Glomerular endothelial cell (primary cell): ENCODE results near the gene UBE2F. TPM values are rescaled to one million over a fixed set of nuclear protein-coding genes. Genes with fewer than 3 reads are reported as not detected.
"Not testable (repeated sequence)": the region's sequence is repeated elsewhere in the genome, so short reads cannot be mapped to it uniquely, and the experiment has no call there.

Experiments used
- DNase-seq: peaks from one replicate; pipeline ENCODE4 v3.0.0-alpha.2; 2011; ENCODE audit warnings: low read depth, low spot score; ENCODE audit errors: extremely low read depth
- total RNA-seq: library from RNA; depleted of rRNA; stranded (reverse); fragments of >200 nt; gene quantifications from 2 replicates; pipeline ENCODE4 v1.2.3, GENCODE V29; 2015

Gene UBE2F
- total RNA-seq, 1 donor from 2014 or later = 93.0 TPM

DNA sequence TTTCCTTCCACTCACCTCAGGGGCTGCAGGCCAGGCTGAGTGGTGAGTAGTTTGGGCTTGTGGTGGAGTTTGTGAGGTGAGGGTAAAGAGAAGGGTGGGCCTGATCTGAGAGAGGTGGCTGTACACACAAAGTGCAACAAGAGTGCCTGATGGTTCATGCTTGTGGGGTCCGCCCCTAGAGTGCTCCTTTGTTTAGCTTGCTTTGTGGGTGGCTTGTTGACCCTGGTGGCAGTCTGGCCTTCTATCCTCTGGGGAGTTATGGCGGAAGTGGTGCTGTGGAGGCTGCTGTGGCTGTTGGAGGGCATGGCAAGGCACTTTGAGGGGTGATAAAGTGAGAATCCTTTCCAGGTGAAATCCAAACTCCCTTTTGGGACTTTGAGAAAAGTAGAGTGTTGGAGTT is 10.6 kb downstream of the UBE2F start:
- DNase-seq = no peak

DNA sequence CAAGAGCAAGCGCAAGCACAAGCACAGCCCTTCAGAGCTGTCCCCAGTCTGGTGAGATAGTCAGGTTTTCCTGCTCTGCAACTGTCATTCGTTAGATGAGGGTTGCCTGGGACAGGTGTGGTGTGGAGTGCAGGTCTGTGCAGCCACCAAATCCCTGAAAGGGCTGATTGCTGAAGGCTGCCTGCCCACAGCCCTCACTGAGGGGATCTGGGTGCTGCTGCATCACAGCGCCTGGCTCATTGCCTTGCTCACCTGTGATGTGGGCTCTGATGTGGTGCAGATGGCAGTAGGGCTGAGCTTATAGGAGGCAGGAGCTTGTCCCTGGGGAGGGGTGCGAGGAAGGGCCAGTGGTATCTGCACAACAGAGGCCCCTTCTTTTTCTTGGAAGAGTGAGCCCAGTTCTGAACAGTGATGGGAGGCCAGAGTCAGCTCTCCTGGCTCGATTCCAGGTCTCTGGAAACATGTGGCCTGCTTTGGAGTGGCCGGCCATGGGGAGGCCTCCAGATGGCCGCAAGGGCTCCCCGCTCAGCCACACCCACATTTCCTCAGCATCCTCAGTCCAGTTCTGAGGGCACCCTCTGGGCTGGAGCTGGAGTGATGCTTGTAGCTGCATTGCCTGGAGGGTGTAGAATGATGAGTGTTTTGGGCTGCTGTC is 11.4 kb downstream of the UBE2F start:
- DNase-seq = no peak

GRCh38 chr2:237979331-237979730 is 12.5 kb downstream of the UBE2F start:
- no peak for DNase-seq

DNA sequence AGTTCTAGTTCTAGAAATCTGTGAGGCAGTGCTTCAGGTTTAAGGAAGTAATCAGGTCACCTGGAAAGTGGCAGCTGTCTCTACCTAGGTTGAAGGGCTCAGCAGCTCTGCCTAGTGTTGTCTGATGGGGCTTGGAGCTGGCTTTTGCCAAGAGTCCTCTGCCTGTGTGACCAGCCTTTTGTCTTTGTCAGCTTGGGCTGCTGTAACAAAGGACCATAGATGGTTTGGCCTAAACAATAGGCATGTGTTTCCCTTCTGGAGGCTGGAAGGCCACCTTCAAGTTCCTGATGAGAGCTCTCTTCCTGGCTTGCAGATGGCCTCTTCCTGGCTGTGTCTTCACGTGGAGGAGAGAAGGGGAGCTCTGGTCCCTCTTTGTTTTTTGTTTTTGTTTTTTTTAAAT is 13.3 kb downstream of the UBE2F start:
- DNase-seq = no peak

DNA sequence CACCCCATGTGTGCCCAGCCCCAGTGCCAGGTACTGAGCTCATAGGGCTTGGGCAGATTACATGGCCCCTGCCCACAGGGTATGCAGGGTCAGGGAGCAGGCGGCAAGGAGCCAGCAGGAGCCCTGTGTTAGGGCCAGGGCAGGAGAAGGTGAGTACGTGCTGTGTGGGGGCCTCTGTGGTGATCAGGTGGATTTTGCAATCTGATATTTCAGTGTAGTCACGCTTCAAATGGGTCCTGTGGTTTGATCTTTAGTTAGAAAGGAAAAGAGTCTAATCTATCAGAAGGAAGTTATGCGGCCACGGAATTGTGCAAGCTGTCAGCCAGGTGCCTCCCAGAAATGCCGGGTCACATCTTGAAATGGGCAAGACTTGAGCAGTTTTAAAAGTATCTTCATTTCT is 13.9 kb downstream of the UBE2F start:
- no peak for DNase-seq

GRCh38 chr2:237981621-237982020 is 14.8 kb downstream of the UBE2F start:
- DNase-seq = not testable (repeated sequence)

GRCh38 chr2:237982039-237982725 is 15.4 kb downstream of the UBE2F start:
- no peak for DNase-seq

DNA sequence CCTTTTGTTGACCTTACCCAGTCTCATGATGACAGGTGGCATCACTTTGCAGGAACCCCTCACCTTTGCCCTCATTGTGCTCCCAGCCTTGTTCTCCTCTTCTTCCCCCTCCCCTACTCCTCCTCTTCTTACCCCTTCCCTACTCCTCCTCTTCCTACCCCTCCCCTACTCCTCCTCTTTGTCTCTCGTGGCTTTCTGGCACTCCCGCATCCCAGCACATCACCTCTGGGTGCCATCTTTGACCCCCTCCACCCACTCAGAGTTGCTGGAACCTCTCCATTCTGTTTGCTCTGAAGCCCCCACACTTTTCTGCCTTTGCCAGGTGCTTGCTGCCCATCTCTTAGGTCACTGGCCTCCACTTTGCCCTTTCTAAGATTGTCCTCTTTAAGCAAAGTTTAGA is 17.1 kb downstream of the UBE2F start:
- DNase-seq = no peak

GRCh38 chr2:237987268-237987667 is 20.5 kb downstream of the UBE2F start:
- no peak for DNase-seq

GRCh38 chr2:237993701-237994100 is 26.9 kb downstream of the UBE2F start:
- no peak for DNase-seq

DNA sequence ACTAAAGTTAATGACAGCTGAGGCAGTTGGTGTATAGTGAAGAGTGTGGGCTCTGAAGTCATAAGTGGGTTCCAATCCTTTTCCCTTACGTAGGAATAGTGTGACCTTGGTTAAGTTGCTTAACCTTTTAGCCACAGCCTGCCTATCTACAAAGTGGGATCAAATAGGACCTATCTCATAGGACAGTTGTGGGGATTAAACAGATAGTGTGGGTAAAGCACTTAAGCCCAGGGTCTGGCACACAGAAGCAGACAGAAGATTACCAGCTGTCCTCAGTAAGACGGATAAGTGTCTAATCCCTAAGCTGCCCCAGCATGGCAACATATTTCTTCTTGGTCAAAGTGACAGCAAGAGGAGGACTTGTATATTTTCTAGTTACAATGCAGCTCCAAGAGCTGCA is 28.2 kb downstream of the UBE2F start:
- no peak for DNase-seq

DNA sequence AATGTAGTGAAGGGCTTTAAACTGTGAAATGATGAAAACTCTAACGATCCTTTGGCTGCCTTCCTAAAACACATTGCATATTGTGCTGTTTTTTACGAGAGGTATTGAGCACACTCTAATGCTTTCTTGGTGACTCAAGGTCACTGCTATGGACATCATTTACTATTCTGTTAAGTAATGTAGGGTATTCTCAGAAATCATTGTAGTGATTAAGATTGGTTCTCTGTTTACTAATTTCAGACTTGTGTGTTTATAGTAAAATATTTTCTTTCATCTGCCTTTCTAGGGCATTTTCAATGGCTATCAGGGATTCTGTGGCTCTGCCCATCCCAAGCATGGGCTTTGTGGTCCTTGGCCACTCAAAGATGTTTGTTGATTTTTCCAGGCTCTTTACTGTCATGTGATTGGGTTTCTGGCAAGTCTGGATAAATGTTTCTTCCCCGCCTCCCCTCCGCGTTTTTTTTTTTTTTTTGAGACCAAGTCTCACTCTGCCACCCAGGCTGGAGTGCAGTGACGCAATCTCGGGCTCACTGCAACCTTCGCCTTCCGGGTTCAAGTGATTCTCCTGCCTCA is 29.3 kb downstream of the UBE2F start:
- DNase-seq = no peak

DNA sequence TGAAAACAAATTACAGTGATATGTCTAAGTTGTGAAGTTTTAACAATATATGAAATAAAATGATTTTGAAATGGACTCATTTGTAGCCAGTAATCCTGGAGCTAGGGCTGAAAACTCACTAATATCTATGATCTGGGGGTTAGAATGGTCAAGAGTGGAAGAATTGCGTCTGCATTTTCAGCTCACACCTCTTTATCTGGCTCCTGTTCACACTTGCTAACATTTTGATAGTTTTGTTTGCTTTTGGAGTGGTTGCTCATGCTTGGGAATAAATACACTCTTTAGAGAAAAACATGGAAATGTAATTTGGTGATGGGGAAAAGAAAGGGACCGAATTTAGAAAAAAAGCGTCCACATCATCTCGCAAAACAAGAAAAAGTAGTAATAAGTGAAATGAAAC is 30.7 kb downstream of the UBE2F start:
- DNase-seq = no peak

- no peak for DNase-seq
These were observed 31.7 kb downstream of the UBE2F start for GRCh38 chr2:237998530-237998929.

GRCh38 chr2:238003234-238004031 is 36.6 kb downstream of the UBE2F start:
- no peak for DNase-seq

- no peak for DNase-seq
These were observed 37.4 kb downstream of the UBE2F start for GRCh38 chr2:238004077-238004830.

- DNase-seq = no peak
These were observed 38.7 kb downstream of the UBE2F start for GRCh38 chr2:238005528-238005927.

GRCh38 chr2:238006510-238006909 is 39.7 kb downstream of the UBE2F start:
- no peak for DNase-seq

DNA sequence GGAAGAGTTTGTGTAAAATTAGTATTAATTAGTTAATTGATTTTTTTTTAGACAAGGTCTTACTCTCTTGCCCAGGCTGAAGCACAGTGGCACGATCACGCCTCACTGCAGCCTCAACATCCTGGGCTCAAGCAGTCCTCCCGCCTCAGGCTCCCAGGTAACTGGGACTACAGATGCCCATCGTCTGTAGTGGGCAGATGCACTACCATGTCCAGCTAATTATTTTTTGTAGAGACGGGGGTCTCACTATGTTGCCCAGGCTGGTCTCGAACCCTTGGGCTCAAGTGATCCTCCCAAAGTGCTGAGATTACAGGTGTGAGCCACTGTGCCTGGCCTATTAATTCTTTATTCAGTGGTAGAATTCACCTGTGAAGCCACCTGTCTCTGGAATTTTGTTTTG is 41.1 kb downstream of the UBE2F start:
- DNase-seq = no peak

DNA sequence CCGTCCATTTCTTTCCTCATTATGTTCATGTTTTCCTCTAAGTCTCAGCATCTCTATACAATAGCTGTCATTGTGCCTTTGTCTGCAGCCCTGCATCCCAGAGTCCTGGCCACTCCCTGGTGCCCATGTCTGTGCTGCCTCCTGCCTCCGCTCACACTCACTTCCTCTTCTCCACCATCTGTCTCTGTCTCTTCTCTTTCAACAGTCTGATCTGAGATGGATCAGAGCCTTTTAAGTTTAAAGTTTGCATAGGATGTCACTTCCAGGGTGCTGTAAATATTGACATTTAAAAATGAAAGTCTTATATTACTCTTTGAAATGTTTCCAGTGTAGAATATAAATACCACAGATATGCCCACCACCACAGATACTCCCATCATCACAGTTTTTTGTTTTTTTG is 42.7 kb downstream of the UBE2F start:
- no peak for DNase-seq

DNA sequence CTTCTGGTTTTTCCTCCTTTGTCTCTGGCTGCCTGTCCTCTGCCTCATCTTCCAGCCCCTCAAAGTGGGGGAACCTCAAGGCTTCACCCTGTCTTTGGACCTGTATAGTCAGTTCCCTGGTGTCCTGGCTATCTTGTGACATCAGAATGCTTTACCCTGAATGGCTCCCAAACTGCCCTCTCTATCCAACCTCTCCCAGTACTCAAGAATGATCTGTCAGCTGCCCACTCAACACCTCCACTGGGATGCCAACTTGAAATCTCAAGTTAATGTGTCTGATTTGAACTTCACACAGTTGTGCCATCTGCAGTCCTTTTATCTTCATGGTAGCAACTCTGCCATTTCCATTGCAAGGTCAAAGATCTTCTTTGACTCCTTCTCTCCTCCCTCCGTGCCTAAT is 43.8 kb downstream of the UBE2F start:
- no peak for DNase-seq
